GM23248 (cell line): ENCODE results near the gene SSBP2.

ENCODE experiments used
- EZH2 ChIP-seq: fragments of 200-600 bp; sonication (generic); IDR thresholded peaks from 2 replicates; pipeline ENCODE4 v1.6.1; 2018; ENCODE audit warnings: antibody characterized with exemption, mild to moderate bottlenecking; ENCODE audit not compliant: insufficient read depth, poor library complexity, severe bottlenecking
- EZH2phosphoT487 ChIP-seq: fragments of 200-600 bp; sonication (generic); IDR thresholded peaks from 2 replicates; pipeline ENCODE4 v1.6.1; 2018; ENCODE audit warnings: antibody characterized with exemption, moderate library complexity, mild to moderate bottlenecking, low read depth; ENCODE audit not compliant: insufficient read depth

DNA sequence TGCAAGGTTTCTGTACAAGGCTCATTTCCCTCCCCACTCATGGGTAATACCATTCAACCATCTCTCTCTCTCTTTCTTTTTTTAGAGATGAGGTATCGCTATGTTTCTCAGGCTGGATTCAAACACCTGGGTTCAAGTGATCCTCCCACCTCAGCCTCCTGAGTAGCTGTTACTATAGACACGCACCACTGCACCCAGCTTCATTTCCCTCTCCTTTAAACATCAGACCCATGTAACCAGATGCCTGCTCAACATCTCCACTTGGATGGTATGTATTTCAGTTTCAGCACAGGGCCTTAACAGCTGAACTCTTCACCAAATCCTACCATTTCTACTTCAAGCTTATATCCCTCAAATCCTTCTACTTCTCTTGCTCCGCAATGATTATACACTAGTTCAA lies 117.4 kb downstream of the SSBP2 start:
- TF ChIP-seq EZH2 (no peak), EZH2phosphoT487 (no peak)
